ENCODE measurements around the gene WNT9A.
"Not testable (repeated sequence)": the region's sequence is repeated elsewhere in the genome, so short reads cannot be mapped to it uniquely, and the experiment has no call there.

DNA sequence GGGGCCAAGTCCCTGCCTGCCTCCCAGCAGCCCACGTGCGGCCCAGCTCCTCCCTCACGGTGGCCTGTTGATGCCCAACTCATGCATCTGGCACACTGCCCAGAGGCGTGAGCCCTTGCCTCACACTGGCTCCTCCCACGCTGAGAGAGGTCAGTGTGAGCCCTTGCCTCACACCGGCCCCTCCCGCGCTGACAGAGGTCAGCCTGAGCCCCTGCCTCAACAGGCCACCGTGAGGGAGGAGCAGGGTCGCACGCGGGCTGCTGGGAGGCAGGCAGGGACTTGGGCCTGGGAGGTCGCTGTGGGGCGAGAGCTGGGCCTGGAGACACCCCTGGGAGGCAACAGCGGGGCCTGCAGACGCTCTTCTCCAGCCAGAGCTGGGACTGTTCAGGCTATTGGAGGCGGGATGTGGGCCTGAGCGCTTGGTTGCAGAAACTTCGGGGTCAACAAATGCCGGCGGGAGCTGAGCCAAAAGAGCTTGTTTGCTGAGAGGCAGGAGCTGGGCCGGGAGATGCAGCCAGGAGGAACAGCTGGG is 25.2 kb upstream of the WNT9A start:
- TF ChIP-seq, protein P1, sequence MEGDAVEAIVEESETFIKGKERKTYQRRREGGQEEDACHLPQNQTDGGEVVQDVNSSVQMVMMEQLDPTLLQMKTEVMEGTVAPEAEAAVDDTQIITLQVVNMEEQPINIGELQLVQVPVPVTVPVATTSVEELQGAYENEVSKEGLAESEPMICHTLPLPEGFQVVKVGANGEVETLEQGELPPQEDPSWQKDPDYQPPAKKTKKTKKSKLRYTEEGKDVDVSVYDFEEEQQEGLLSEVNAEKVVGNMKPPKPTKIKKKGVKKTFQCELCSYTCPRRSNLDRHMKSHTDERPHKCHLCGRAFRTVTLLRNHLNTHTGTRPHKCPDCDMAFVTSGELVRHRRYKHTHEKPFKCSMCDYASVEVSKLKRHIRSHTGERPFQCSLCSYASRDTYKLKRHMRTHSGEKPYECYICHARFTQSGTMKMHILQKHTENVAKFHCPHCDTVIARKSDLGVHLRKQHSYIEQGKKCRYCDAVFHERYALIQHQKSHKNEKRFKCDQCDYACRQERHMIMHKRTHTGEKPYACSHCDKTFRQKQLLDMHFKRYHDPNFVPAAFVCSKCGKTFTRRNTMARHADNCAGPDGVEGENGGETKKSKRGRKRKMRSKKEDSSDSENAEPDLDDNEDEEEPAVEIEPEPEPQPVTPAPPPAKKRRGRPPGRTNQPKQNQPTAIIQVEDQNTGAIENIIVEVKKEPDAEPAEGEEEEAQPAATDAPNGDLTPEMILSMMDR (IDR thresholded peaks at IDR 0.05) = not testable (repeated sequence)
- not testable (repeated sequence) for TF ChIP-seq POLR2A (IDR thresholded peaks at IDR 0.05)
